WTC11 (cell line): Measurements from ENCODE around the gene FGD5. TPM values are rescaled to one million over a fixed set of nuclear protein-coding genes. Genes with fewer than 3 reads are reported as not detected.

ENCODE experiments used
- ATAC-seq: fragments of 200-7000 bp; cut with Tn5 transposase; 2 replicates; pipeline ENCODE4 v1.10.0; 2021; ENCODE audit warnings: mild to moderate bottlenecking, moderate library complexity
- CTCF ChIA-PET: fragments of 300-600 bp; sonication (Branson Sonifier 250); formaldehyde crosslinking; loops from one replicate; lab custom pipeline; 2021; ENCODE audit warnings: antibody characterized with exemption; lab: Charles Lee
- POLR2A ChIA-PET: fragments of 350-600 bp; sonication (Branson Sonifier 250); formaldehyde crosslinking; loops from one replicate; lab custom pipeline; 2021; ENCODE audit warnings: antibody characterized with exemption; lab: Charles Lee
- DNase-seq: peaks from one replicate; pipeline ENCODE4 v3.0.0; 2021; ENCODE audit warnings: low spot score
- H3K27ac Mint-ChIP-seq: 2 replicates; pipeline ENCODE4 v1.8.0; 2021; ENCODE audit warnings: mixed read lengths
- H3K27me3 Mint-ChIP-seq: 2 replicates; pipeline ENCODE4 v1.8.0; 2021; ENCODE audit warnings: low read depth, mild to moderate bottlenecking, moderate library complexity, mixed read lengths
- H3K36me3 Mint-ChIP-seq: 2 replicates; pipeline ENCODE4 v1.8.0; 2021; ENCODE audit warnings: mixed read lengths
- H3K4me1 Mint-ChIP-seq: 2 replicates; pipeline ENCODE4 v1.8.0; 2022; ENCODE audit warnings: mixed read lengths
- H3K4me3 Mint-ChIP-seq: 2 replicates; pipeline ENCODE4 v1.8.0; 2021; ENCODE audit warnings: mild to moderate bottlenecking, moderate library complexity, mixed read lengths
- H3K9me3 Mint-ChIP-seq: 2 replicates; pipeline ENCODE4 v1.8.0; 2021; ENCODE audit warnings: mixed read lengths
- ATF1 ChIP-seq: sonication (generic); formaldehyde crosslinking; IDR thresholded peaks from 2 replicates; pipeline ENCODE4 v1.8.1; 2023; ENCODE audit warnings: mild to moderate bottlenecking, moderate library complexity, missing genetic modification reagents
- EMX1 ChIP-seq: fragments of 250-450 bp; sonication (Bioruptor Pico); IDR thresholded peaks from 2 replicates; pipeline ENCODE4 v1.8.0; 2021; ENCODE audit warnings: mild to moderate bottlenecking
- ETV6 ChIP-seq: sonication (generic); formaldehyde crosslinking; IDR thresholded peaks from 2 replicates; pipeline ENCODE4 v1.8.1; 2022; ENCODE audit warnings: mild to moderate bottlenecking, missing genetic modification reagents
- GTF2I ChIP-seq: fragments of 250-450 bp; sonication (Bioruptor Pico); conservative IDR thresholded peaks from 2 replicates; pipeline ENCODE4 v1.4.0; 2021; ENCODE audit warnings: mild to moderate bottlenecking
- IRF2 ChIP-seq: sonication (generic); formaldehyde crosslinking; IDR thresholded peaks from 2 replicates; pipeline ENCODE4 v1.8.0; 2022; ENCODE audit warnings: low read depth, missing genetic modification reagents, borderline replicate concordance
- MLX ChIP-seq: sonication (generic); formaldehyde crosslinking; IDR thresholded peaks from 2 replicates; pipeline ENCODE4 v1.8.1; 2023; ENCODE audit warnings: mild to moderate bottlenecking, missing genetic modification reagents, moderate library complexity
- MYBL2 ChIP-seq: sonication (generic); formaldehyde crosslinking; IDR thresholded peaks from 2 replicates; pipeline ENCODE4 v1.8.1; 2023; ENCODE audit warnings: mild to moderate bottlenecking, moderate library complexity, missing genetic modification reagents
- NFE2L1 ChIP-seq: sonication (generic); formaldehyde crosslinking; IDR thresholded peaks from 2 replicates; pipeline ENCODE4 v1.8.1; 2023; ENCODE audit warnings: missing genetic modification reagents
- OVOL2 ChIP-seq: fragments of 250-450 bp; sonication (Bioruptor Pico); IDR thresholded peaks from 2 replicates; pipeline ENCODE4 v1.9.0; 2021; ENCODE audit warnings: mild to moderate bottlenecking, borderline replicate concordance
- RELA ChIP-seq: sonication (generic); formaldehyde crosslinking; IDR thresholded peaks from 2 replicates; pipeline ENCODE4 v1.8.1; 2022; ENCODE audit warnings: missing genetic modification reagents, mild to moderate bottlenecking, borderline replicate concordance
- SMAD4 ChIP-seq: sonication (generic); formaldehyde crosslinking; IDR thresholded peaks from 2 replicates; pipeline ENCODE4 v1.8.0; 2022; ENCODE audit warnings: mild to moderate bottlenecking, missing genetic modification reagents
- TCF7 ChIP-seq: sonication (generic); formaldehyde crosslinking; IDR thresholded peaks from 2 replicates; pipeline ENCODE4 v1.8.0; 2022; ENCODE audit warnings: mild to moderate bottlenecking, low read depth, missing genetic modification reagents, moderate library complexity
- ZMAT4 ChIP-seq: fragments of 250-450 bp; sonication (Bioruptor Pico); IDR thresholded peaks from 2 replicates; pipeline ENCODE4 v1.9.0; 2021; ENCODE audit warnings: mild to moderate bottlenecking
- ZNF232 ChIP-seq: sonication (generic); formaldehyde crosslinking; IDR thresholded peaks from 2 replicates; pipeline ENCODE4 v1.8.0; 2022; ENCODE audit warnings: mild to moderate bottlenecking, missing genetic modification reagents
- total RNA-seq: library from RNA; stranded (reverse); gene quantifications from 3 replicates; pipeline ENCODE4 v1.2.3, GENCODE V29; 2021
- TF ChIP-seq, protein P1 (sequence below): sonication (generic); formaldehyde crosslinking; IDR thresholded peaks from 2 replicates; pipeline ENCODE4 v1.8.1; 2023; ENCODE audit warnings: mild to moderate bottlenecking, missing genetic modification reagents
- TF ChIP-seq, protein P2 (sequence below): sonication (generic); formaldehyde crosslinking; conservative IDR thresholded peaks from 2 replicates; pipeline ENCODE4 v1.8.1; 2023; ENCODE audit warnings: mild to moderate bottlenecking, low read depth, missing genetic modification reagents, moderate library complexity
- TF ChIP-seq, protein P3 (sequence below): sonication (generic); formaldehyde crosslinking; conservative IDR thresholded peaks from 2 replicates; pipeline ENCODE4 v1.8.1; 2022; ENCODE audit warnings: mild to moderate bottlenecking, missing genetic modification reagents
- TF ChIP-seq, protein P4 (sequence below): sonication (generic); formaldehyde crosslinking; IDR thresholded peaks from 2 replicates; pipeline ENCODE4 v1.8.1; 2022; ENCODE audit warnings: low read depth, mild to moderate bottlenecking, moderate library complexity, missing genetic modification reagents, borderline replicate concordance
- TF ChIP-seq, protein P5 (sequence below): sonication (generic); formaldehyde crosslinking; IDR thresholded peaks from 2 replicates; pipeline ENCODE4 v1.8.0; 2022; ENCODE audit warnings: mild to moderate bottlenecking, missing genetic modification reagents

FGD5 gene
- total RNA-seq, 1 experiment from 2014 or later = 18.3 TPM

DNA sequence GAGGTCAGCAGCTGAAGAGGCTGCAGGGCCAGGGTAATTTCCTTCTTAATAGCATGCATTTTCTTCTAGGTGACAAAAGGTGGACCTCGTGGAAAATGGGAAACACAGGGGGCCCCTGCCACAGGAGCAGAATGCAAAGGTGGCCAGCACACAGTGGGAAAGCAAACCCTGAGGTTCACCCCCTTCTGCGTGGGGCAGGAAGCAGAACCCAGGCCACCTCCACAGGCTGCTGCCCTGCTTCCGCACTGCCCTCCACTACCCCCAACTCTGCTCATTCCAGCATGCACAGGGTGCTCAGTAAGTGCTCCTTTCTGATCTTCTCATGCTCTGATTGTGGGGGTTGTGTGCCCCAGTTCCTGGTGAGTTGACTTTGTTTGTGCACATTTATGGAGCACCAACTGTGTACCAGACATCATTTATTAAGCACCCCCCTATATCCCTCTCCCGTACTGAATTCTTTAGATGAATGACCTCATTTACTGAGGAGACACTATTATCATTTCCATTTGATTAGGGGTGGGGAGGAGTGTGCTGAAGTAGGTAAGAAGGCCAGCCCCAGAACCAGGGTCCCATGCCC, 12.7 kb upstream of the FGD5 start:
- peaks cover 25% of the 10 kb centered on the region for H3K4me1 Mint-ChIP-seq

DNA sequence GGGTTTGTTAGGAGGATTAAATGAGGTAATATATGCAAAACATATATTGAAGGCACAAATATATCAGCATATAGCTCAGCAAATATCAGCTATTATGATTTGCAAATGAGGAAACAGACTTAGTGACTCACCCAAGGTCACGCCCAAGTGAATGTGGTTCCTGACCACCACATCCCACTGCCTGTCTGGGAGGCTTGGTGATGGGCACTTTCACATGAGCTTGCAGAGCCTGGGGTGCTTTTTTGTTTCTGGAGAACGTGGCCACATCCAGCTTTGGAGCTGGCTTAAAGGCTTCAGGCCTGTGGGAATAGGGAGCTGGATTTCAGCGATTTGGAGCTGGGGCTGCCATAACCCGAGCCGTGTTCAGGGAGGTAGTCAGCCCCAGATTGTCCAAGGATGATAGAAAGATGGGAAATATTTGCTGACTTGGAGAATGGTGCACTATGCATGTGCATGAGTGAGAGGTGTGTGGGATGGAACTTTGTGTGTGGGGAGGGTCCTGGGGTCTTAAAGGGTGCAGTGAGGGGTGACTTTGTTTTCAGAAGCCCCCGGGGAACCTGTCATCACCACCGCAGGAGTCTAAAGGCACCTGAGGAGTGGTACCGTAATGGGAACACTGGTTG, 12.0 kb upstream of the FGD5 start:
- Mint-ChIP-seq H3K4me3 (no peak overlapping the region), H3K9me3 (no peaks in the 10 kb centered on the region), H3K27me3 (peaks cover 43% of the 10 kb centered on the region), H3K27ac (no peak overlapping the region), H3K36me3 (no peaks in the 10 kb centered on the region), H3K4me1 (peaks cover 27% of the 10 kb centered on the region)
- no peak for DNase-seq
- TF ChIP-seq MYBL2 (CRISPR knock-in tag) (no peak), MLX (no peak), SMAD4 (no peak), ZNF232 (CRISPR knock-in tag) (no peak), ETV6 (CRISPR knock-in tag) (no peak), IRF2 (CRISPR knock-in tag) (no peak), RELA (CRISPR knock-in tag) (no peak), NFE2L1 (CRISPR knock-in tag) (no peak), TCF7 (CRISPR knock-in tag) (no peak), GTF2I (CRISPR knock-in tag) (no peak), ATF1 (CRISPR knock-in tag) (no peak), OVOL2 (CRISPR knock-in tag) (no peak)
- TF ChIP-seq, protein P1, sequence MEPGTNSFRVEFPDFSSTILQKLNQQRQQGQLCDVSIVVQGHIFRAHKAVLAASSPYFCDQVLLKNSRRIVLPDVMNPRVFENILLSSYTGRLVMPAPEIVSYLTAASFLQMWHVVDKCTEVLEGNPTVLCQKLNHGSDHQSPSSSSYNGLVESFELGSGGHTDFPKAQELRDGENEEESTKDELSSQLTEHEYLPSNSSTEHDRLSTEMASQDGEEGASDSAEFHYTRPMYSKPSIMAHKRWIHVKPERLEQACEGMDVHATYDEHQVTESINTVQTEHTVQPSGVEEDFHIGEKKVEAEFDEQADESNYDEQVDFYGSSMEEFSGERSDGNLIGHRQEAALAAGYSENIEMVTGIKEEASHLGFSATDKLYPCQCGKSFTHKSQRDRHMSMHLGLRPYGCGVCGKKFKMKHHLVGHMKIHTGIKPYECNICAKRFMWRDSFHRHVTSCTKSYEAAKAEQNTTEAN = no peak
- TF ChIP-seq, protein P2, sequence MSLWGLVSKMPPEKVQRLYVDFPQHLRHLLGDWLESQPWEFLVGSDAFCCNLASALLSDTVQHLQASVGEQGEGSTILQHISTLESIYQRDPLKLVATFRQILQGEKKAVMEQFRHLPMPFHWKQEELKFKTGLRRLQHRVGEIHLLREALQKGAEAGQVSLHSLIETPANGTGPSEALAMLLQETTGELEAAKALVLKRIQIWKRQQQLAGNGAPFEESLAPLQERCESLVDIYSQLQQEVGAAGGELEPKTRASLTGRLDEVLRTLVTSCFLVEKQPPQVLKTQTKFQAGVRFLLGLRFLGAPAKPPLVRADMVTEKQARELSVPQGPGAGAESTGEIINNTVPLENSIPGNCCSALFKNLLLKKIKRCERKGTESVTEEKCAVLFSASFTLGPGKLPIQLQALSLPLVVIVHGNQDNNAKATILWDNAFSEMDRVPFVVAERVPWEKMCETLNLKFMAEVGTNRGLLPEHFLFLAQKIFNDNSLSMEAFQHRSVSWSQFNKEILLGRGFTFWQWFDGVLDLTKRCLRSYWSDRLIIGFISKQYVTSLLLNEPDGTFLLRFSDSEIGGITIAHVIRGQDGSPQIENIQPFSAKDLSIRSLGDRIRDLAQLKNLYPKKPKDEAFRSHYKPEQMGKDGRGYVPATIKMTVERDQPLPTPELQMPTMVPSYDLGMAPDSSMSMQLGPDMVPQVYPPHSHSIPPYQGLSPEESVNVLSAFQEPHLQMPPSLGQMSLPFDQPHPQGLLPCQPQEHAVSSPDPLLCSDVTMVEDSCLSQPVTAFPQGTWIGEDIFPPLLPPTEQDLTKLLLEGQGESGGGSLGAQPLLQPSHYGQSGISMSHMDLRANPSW = no peak
- TF ChIP-seq, protein P3, sequence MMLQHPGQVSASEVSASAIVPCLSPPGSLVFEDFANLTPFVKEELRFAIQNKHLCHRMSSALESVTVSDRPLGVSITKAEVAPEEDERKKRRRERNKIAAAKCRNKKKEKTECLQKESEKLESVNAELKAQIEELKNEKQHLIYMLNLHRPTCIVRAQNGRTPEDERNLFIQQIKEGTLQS (CRISPR knock-in tag) = no peak
- POLR2A ChIA-PET = no interaction called here
- ATAC-seq = no peak
- CTCF ChIA-PET = no interaction called here

More for the DNA sequence above, 12.7 kb upstream of the FGD5 start:
- ATAC-seq (no peak), DNase-seq (no peak)
- CTCF ChIA-PET = no interaction called here
- no peaks in the 10 kb centered on the region for H3K36me3 Mint-ChIP-seq
- H3K4me3 Mint-ChIP-seq = no peak overlapping the region
- peaks cover 36% of the 10 kb centered on the region for H3K27me3 Mint-ChIP-seq
- TF ChIP-seq ZMAT4 (CRISPR knock-in tag) (no peak), ETV6 (CRISPR knock-in tag) (no peak), EMX1 (no peak)
- TF ChIP-seq, protein P4, sequence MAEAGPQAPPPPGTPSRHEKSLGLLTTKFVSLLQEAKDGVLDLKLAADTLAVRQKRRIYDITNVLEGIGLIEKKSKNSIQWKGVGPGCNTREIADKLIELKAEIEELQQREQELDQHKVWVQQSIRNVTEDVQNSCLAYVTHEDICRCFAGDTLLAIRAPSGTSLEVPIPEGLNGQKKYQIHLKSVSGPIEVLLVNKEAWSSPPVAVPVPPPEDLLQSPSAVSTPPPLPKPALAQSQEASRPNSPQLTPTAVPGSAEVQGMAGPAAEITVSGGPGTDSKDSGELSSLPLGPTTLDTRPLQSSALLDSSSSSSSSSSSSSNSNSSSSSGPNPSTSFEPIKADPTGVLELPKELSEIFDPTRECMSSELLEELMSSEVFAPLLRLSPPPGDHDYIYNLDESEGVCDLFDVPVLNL (CRISPR knock-in tag) = no peak
- TF ChIP-seq, protein P5, sequence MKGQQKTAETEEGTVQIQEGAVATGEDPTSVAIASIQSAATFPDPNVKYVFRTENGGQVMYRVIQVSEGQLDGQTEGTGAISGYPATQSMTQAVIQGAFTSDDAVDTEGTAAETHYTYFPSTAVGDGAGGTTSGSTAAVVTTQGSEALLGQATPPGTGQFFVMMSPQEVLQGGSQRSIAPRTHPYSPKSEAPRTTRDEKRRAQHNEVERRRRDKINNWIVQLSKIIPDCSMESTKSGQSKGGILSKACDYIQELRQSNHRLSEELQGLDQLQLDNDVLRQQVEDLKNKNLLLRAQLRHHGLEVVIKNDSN = no peak
- H3K27ac Mint-ChIP-seq = no peak overlapping the region
- H3K9me3 Mint-ChIP-seq = no peaks in the 10 kb centered on the region
- POLR2A ChIA-PET = no interaction called here
